ENCODE data around the gene MED10. TPM values are rescaled to one million over a fixed set of nuclear protein-coding genes. Genes with fewer than 3 reads are reported as not detected.

MED10 gene
- total RNA-seq, 1 experiment from 2014 or later = 81.8 TPM

DNA sequence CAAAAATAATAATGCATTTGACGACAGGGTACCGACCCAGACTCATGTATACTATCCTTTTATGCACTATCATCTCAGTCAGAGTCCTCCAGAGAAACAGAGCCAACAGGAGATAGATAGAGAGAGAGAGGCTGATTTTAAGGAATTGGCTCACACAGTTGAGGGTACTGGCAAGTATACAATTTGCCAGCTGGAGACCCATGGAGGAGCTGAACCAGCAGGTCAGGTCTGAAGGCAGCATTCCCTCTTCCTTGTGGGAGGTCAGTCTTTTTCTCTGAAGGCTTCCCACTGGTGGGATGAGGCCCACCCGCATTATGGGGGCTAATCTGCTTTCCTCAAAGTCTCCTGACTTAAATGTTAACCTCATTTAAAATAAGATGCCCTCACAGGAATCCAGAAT is 17.3 kb upstream of the MED10 start:
- no TSS peak for BruUV-seq (replicated peaks)
- no peaks in the 10 kb centered on the region for H3K9me3 ChIP-seq (ENCODE audit: insufficient read depth, low read depth)
- intact Hi-C loops (cut with micrococcal nuclease; ENCODE audit: unreplicated experiment) = no loop called here
- no peaks in the 10 kb centered on the region for H3K79me2 ChIP-seq (ENCODE audit: low read depth)
- peaks cover 90% of the 10 kb centered on the region for H3K27me3 ChIP-seq (ENCODE audit: insufficient read depth, low read depth)
- H3K27ac ChIP-seq = no peak overlapping the region
- no peak for TF ChIP-seq EZH2 (IDR thresholded peaks at IDR 0.05; ENCODE audit: low read depth)
- TF ChIP-seq, protein P1, sequence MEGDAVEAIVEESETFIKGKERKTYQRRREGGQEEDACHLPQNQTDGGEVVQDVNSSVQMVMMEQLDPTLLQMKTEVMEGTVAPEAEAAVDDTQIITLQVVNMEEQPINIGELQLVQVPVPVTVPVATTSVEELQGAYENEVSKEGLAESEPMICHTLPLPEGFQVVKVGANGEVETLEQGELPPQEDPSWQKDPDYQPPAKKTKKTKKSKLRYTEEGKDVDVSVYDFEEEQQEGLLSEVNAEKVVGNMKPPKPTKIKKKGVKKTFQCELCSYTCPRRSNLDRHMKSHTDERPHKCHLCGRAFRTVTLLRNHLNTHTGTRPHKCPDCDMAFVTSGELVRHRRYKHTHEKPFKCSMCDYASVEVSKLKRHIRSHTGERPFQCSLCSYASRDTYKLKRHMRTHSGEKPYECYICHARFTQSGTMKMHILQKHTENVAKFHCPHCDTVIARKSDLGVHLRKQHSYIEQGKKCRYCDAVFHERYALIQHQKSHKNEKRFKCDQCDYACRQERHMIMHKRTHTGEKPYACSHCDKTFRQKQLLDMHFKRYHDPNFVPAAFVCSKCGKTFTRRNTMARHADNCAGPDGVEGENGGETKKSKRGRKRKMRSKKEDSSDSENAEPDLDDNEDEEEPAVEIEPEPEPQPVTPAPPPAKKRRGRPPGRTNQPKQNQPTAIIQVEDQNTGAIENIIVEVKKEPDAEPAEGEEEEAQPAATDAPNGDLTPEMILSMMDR (conservative IDR thresholded peaks at IDR 0.05) = no peak
- H3K4me1 ChIP-seq (replicated peaks; ENCODE audit: insufficient read depth) = 0 out of 2 replicates have a peak, but pooled peaks cover 6% of the 10 kb centered on the region
- no peak overlapping the region for H2AFZ ChIP-seq
- no peaks in the 10 kb centered on the region for H3K9me2 ChIP-seq (ENCODE audit: insufficient read depth)
- ChIA-PET POLR2A (ENCODE audit: unreplicated experiment) (no interaction called here), CTCF (no interaction called here)
- H4K20me1 ChIP-seq (ENCODE audit: insufficient read depth) = no peaks in the 10 kb centered on the region
- no peak overlapping the region for H3K4me3 ChIP-seq
- no peak overlapping the region for H3K4me2 ChIP-seq
- no peaks in the 10 kb centered on the region for H3K36me3 ChIP-seq (ENCODE audit: low read depth)
- no peaks in the 10 kb centered on the region for H3F3A ChIP-seq (ENCODE audit: insufficient read depth, low read depth)
- DNase-seq = no peak

DNA sequence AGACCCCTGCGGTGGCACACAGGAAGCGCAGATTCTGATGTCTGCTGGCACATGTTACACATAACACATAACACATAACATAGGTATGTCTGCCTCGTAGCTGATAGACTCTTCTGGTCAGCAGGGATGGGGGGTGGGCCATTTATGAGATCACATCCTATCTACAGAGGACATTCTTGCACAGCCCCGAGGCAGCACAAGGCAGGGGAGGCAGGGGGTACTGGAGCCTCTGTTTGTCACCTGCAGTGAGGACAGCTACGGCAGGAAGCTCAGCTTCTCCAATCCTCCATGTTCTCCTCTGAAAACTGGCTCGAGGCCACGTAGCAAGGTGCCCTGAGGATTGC is 16.7 kb upstream of the MED10 start:
- CTCF ChIA-PET = no interaction called here
- intact Hi-C loops (cut with micrococcal nuclease; ENCODE audit: unreplicated experiment) = no loop called here

DNA sequence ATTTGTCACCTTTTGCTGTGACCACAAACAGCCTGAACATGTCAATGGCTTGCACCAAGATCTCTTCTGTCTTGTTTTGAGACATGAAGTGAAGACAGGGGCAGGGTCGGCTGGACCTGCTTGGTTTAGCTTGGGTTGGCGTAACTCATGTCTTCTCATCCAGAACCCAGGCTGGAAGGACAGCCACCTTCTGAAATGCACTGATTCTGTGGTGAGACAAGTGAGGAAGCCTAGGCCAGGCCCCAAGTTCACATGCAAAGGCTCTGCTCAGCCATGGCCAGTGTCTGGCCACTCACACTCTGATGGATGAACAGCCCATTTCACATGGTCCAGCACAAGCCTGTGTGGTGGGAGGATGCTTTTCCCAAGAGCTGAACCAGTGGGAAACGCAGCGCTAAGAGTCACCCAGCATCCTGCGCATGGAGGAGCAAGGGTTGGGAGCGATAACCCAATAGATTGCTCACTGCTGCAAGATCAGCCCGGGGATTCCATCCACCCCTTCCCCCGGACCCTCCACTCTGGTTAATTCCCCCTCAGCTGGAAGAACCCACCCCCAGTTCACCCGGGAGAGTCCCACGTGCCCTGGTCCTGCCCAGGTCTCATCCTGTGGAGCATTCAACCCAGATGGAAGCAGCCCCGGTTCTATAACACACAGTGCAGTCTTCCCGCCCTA is 16.2 kb upstream of the MED10 start:
- Histone ChIP-seq H3K4me2 (no peak overlapping the region), H3K4me1 (replicated peaks; ENCODE audit: insufficient read depth) (no peaks in the 10 kb centered on the region), H3K27me3 (ENCODE audit: insufficient read depth, low read depth) (peaks cover 90% of the 10 kb centered on the region), H3F3A (ENCODE audit: insufficient read depth, low read depth) (no peaks in the 10 kb centered on the region), H2AFZ (no peak overlapping the region), H3K36me3 (ENCODE audit: low read depth) (no peaks in the 10 kb centered on the region), H3K9me2 (ENCODE audit: insufficient read depth) (no peaks in the 10 kb centered on the region), H3K4me3 (no peak overlapping the region), H4K20me1 (ENCODE audit: insufficient read depth) (no peaks in the 10 kb centered on the region), H3K79me2 (ENCODE audit: low read depth) (no peaks in the 10 kb centered on the region), H3K27ac (no peak overlapping the region), H3K9me3 (ENCODE audit: insufficient read depth, low read depth) (no peaks in the 10 kb centered on the region)
- intact Hi-C loops (cut with micrococcal nuclease; ENCODE audit: unreplicated experiment) = no loop called here
- POLR2A ChIA-PET (ENCODE audit: unreplicated experiment) = no interaction called here
- BruUV-seq (replicated peaks) = no TSS peak
- CTCF ChIA-PET = no interaction called here
- TF ChIP-seq, protein P1 (conservative IDR thresholded peaks at IDR 0.05) = no peak
- TF ChIP-seq EZH2 (IDR thresholded peaks at IDR 0.05; ENCODE audit: low read depth) = no peak
- no peak for DNase-seq

More for the DNA sequence above, 16.7 kb upstream of the MED10 start:
- 0 out of 2 replicates have a peak, but pooled peaks cover 3% of the 10 kb centered on the region for H3K4me1 ChIP-seq (replicated peaks; ENCODE audit: insufficient read depth)
- TF ChIP-seq, protein P1 (conservative IDR thresholded peaks at IDR 0.05) = no peak
- no peak for TF ChIP-seq EZH2 (IDR thresholded peaks at IDR 0.05; ENCODE audit: low read depth)
- H3K4me3 ChIP-seq = no peak overlapping the region
- no peaks in the 10 kb centered on the region for H4K20me1 ChIP-seq (ENCODE audit: insufficient read depth)
- peaks cover 90% of the 10 kb centered on the region for H3K27me3 ChIP-seq (ENCODE audit: insufficient read depth, low read depth)
- H3F3A ChIP-seq (ENCODE audit: insufficient read depth, low read depth) = no peaks in the 10 kb centered on the region
- H3K36me3 ChIP-seq (ENCODE audit: low read depth) = no peaks in the 10 kb centered on the region
- no peaks in the 10 kb centered on the region for H3K79me2 ChIP-seq (ENCODE audit: low read depth)
- POLR2A ChIA-PET (ENCODE audit: unreplicated experiment) = no interaction called here
- no peak overlapping the region for H3K27ac ChIP-seq
- DNase-seq = no peak
- no peaks in the 10 kb centered on the region for H3K9me3 ChIP-seq (ENCODE audit: insufficient read depth, low read depth)
- H3K4me2 ChIP-seq = no peak overlapping the region
- H3K9me2 ChIP-seq (ENCODE audit: insufficient read depth) = no peaks in the 10 kb centered on the region
- H2AFZ ChIP-seq = no peak overlapping the region
- BruUV-seq (replicated peaks) = no TSS peak

Measured in PC-9 (cell line).